ENCODE measurements around the gene MAP2K6.

The MAP2K6 gene

DNA sequence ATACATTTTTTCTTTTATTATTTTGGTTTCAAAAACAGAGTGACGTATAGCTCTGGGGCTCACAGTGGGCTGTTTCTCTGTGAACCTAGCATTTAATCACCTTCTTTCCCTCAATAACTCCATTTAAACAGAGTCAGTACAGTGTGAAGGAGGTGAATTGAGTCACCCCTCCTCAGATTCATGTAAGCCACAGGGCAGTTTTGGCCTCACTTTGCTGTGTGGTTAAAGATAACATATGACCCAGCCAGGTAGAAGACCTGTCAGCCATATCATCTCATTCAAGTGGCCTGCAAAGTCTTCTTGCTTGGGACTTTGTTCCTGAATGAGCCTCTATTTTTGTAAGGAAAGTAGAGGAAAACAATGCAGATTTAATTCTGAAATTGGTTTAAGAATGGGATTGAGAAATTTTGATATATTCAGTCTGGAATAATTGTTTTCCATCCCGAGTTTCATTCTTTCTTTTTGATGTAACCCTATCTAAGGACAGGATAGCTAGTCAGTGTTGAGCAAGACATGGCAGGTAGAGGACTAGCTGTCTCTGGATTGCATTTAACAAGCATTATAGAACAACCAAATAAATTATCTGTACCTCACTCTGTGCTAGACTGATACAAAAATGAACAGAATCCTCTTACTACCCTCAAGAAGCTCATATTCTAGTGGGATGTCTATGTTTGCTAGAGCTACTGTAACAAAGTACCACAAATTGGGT lies 13.1 kb downstream of the MAP2K6 start:
- DNase-seq = no peak

DNA sequence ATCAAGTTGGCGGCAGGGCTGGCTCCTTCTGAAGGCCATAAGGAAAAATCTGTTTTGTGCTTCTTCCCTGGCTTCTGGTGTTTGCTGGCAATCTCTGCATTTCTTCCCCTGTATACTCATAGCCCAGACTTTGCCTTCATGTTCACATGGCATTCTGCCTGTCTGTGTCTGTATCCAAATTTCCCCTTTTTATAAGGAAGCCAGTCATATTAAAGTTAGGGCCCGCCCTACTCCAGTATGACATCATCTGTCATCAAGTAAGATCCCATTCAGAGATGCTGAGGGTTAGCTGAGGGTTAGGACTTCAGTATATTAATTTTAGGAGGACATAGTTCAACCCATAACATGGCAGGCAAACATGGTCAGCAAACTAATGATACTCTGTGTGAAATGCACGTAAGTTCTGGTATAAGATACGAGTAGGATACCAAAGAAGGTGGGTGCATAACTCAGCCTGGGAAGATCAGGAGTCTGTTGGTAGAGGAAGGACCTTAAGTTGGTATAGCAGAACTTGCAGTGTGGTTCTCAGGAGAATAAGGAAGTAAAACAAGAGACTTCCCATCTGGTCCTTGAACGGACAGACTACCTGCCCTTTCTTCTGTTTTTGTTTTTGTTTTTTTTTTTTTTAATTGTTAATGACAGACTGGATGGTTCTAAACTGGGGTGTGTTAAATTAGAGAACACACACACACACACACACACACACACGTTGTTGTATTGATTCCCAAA lies 13.9 kb downstream of the MAP2K6 start:
- DNase-seq = no peak

DNA sequence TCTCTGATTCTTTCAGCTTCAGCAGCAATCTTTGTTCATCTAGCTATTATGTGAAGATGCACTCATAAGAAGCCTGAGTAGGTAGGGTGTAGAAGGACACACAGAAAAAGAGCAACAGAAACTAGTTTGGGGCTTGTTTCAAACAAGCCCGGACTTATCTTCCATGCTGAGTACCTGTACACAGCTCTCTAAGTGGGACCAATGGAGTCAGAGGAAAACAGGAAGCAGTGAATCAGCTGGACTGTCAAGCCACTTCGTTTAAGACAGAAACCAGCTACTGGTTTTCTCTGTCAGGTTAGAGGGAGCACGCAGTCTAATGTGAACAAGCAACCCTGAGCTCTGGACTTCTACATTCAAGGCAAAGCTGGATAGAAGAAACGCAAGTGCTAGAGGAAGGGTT lies 16.0 kb downstream of the MAP2K6 start:
- DNase-seq = no peak

DNA sequence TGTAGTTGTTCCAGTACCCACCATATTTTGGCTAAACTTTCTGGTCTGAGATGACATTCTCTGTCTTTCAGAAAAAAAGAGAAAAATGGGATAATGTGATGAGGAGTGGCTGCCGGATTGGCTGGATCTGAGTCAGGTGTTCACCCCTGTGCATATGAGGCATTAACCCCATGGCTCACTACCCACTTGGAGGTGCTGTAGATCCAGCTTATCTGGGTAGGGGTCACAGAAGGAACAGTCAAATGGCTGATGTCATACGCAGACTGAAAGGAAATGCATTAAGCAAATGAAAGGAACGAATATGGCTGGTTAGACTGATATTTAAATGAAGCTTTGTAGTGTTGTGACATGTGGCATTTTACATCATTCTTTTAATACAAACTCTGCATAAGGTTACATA lies 17.3 kb downstream of the MAP2K6 start:
- no peak for DNase-seq

DNA sequence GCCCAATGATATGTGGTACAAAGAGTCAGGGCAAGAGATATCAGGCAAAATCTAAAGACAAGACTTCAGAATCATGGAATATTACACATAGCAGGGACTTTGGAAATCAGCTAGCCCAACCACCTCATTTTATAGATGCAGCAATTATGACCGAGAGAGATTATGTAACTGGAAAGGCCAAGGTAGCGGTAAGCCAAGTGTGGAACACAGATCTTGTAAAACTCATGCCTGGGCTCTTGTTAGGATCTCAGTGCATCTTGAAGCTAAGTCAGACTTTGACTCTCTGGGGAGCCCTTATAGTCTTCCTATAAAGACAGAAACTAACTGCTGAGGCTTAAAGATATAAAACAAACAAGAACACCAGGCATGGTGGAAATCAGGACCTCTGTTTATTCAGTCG lies 18.6 kb downstream of the MAP2K6 start:
- DNase-seq = no peak

DNA sequence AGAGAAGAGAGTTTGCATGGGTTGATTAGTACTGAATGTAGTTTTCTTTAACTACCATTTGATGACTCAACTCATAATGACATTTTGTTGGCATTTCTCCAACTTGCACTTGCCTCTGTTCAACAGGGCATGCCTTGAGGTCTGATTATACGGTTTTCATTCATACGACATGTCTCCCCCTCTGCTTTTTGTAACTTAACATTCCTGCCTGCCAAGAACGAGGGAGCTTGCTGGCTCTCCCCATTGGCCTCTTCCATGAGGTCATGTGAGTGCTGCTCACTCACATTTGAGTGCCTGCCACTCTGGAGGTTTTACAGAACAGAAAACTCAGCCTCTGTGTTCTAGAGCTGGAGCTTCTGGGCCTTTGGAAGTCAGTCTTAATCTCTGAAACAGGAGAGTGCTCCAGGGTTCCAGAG lies 19.7 kb downstream of the MAP2K6 start:
- DNase-seq = no peak

DNA sequence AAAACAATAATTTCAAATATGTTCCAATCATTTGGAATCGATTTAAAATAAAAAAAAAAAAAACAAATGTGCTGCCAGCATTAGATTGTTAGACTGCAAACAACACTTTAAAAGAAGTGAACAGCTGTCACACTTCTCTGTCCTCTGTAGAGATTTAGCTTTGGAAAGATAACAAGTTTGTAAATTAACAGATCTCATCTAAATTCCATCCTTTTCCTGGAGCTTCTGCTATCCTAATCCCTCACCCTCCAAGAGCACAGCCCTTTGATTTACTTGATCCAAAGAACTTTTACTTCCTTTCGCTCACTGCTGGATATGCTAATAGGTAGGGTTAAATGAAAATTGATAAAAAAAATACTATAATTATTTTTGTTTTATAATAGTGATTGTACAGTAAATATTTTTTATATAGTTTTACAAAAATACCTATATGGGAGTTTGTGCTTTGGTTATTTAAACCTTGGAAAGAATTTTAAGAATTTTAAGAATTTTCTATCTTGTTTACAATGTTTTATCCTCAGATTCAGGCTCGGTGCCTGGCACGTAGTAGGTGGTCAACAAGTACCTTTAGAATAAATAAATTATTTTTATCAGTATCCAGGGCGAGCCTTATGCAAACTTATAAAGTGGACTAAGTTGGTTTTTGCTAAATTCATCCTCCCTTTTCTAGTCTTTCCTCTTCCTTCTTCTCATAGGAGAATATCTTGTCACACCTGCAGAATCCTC lies 21.6 kb downstream of the MAP2K6 start:
- no peak for DNase-seq

DNA sequence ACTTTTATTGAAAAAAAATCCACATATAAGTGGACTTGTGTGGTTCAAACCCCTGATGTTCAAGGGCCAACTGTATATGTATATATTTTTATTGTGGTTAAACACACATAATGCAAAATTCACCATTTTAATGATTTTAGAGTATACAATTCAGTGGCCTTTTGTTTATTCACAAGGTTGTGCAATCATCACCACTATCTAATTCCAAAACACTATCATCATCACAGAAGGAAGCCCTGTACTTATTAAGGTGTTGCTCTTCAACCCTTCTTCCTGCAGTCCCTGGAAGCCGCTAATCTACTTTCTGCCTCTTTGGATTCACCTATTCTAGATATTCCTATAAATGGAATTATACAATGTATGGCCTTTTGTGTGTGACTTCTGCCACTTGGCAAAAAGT lies 23.0 kb downstream of the MAP2K6 start:
- DNase-seq = no peak

DNA sequence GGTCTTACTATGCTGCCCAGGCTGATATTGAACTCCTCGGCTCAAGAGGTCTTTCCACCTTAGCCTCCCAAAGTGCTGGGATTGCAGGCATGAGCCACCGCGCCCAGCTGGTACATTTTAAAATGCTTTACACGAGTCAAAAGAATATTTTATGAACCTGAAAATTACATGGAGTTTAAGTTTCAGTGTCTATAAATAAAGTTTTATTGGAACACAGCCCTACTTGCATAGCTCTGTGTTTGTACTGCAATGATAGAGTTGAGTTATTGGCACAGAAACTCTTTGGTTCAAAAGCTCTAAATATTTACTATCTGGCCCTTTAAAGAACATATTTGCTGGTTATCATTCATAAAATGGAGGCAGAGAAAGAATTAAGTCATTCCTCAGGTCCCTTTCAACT lies 24.3 kb downstream of the MAP2K6 start:
- DNase-seq = no peak

DNA sequence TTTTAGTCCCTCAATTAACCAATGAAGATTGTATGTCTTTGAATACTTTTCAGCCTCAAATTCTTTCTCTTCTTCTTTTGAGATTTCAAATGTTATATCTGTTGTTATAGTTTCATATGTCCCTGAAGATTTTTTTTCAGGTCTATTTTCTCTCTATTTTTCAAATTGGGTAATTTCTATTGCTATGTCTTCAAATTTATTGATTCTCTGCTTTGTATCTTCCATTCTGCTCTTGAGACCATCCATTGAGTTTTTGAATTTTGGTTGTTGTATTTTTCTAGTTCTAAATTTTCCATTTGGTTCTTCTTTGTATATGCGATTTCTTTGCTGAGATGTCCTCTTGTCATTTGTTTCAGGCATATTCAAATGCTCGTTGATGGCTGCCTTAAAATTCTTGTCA lies 26.7 kb downstream of the MAP2K6 start:
- DNase-seq = no peak

DNA sequence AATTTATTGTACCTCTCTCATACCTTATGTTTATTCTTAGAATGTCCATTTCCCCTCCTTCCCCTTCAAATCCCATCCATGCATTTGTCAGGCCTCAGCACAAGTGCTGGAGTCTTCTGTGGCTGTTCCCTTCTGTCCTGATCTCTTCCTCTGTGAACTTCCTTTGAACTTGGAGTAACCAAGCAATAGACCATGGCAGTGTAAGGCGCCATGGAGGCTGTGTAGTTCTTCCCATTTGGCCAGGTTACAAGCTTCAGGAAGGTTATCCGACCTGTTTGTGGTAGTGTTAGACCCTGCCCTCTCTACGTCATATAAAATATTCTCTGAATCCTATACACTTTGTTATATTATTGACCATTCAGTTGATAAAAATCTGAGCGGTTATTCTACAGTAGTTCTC lies 28.6 kb downstream of the MAP2K6 start:
- DNase-seq = no peak

DNA sequence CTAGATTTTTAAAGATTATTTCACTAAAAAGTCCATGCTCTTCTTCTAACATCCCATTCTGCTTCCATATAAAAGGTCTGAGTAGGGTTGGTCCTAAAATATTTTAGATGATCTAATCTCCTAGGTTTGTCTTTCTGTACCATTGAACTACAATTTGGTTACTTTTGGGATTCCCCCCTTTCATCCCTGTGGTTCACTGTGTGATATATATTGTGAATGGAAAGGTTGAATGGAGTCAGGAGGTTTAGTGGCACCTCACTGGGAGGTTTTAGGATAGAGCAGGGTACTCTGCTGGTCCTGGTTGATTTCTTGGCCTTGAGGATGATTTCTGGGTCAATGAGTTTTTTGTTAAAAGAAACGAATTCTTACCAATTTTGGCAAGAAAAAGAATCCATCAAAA lies 29.5 kb downstream of the MAP2K6 start:
- DNase-seq = no peak

DNA sequence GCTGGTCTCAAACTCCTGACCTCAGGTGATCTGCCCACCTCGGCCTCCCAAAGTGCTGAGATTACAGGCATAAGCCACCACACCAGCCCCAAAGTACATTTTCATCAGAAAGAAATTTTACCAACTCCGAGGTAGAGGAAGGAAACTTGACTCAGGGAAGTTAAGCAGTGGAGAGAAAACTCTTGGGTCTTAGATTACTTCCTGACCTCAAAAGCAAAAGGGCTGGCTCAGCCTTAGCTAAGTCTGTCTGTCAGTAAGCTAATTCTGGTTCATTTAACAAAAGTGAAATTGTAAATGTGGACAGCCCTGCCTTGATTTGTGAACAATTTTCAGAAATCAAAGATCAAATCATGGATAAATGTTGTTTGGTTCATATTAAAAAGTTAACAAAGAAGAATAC lies 30.6 kb downstream of the MAP2K6 start:
- no peak for DNase-seq

DNA sequence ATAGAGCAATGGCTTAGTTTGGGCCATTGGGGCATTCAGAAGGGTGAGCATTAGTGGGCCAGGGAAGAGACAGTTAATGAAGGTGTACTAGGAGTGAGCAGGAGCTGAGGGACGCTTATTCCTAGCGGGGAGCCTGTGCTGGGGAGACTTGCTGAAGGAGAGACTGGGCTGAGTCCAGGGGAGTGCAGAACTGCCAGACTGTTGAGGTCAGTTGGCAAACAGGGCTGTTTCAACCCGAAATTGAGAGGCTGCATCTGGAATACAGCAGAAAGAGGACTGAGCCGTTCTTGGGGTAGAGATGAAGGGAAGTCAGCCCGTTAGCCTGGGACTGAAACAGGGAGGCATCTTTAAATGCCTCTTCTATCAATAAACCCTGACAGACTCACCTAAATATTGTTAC lies 33.2 kb downstream of the MAP2K6 start:
- DNase-seq = no peak

DNA sequence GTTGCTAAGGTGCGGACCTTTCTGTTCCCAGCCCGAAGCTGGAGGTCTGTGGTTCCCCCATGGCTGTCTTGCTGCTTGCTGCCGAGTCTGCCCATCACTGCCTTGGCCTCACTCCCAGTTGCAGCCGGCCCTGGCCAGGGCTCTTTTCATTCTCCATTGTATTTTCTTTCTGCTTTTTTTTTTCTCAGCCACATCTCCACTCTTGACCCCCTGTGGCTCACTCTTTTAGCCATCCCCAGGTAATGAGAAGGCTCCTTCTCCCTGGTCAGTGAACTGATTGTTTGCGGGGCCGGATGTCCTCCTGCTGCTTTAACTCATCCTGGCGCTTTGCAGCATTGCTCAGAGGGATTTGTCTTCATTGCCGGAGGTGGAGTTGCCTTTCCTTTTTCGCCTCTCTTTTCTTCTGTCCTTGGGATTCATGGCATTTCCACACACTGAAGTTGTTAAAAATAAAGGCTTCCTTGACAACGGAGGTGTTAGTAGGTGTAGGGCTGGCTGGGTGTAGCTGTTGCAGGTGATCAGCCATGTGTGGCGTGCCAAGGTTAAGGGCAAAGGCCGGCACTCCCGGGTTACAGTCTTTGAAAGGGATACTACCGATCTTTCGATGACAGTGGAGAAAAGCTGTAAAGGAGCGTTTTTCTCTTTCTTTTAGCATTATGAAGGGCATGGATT lies 34.1 kb downstream of the MAP2K6 start:
- DNase-seq = no peak

DNA sequence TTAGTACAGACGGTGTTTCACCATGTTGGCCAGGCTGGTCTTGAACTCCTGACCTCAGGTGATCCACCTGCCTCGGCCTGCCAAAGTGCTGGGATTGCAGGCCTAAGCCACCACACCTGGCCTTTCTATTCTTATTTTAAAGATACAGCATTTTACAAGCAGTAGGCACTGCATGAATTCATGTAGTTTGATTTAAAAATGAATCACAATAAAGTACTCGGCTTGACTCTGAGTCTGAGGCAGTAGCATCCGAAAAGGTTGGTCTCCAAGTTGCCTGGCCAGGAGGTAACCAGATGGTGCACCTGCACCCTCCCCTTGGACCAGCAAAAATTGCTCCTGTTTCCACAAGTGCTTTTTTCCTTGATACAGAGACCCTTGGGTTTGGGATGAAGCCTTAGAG lies 35.6 kb downstream of the MAP2K6 start:
- DNase-seq = no peak

DNA sequence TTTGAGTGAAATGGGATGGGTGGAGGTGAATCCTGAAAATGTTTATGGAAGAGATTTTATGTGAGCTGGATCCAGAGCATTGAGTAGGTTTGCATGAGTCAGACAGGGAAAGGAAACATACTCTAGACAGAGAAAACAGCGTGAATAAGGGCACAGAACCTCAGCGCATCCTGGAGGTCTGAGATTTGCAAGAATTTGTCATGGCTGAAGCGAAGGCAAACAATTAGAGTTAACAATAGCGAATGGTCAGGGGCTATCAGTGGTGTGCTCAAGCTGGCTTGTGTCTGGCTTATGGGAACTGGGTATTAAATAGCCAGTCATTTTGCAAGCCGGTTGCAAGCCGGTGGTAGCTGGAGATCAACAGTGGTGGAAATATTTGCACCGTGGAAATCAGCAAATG lies 36.4 kb downstream of the MAP2K6 start:
- DNase-seq = no peak

DNA sequence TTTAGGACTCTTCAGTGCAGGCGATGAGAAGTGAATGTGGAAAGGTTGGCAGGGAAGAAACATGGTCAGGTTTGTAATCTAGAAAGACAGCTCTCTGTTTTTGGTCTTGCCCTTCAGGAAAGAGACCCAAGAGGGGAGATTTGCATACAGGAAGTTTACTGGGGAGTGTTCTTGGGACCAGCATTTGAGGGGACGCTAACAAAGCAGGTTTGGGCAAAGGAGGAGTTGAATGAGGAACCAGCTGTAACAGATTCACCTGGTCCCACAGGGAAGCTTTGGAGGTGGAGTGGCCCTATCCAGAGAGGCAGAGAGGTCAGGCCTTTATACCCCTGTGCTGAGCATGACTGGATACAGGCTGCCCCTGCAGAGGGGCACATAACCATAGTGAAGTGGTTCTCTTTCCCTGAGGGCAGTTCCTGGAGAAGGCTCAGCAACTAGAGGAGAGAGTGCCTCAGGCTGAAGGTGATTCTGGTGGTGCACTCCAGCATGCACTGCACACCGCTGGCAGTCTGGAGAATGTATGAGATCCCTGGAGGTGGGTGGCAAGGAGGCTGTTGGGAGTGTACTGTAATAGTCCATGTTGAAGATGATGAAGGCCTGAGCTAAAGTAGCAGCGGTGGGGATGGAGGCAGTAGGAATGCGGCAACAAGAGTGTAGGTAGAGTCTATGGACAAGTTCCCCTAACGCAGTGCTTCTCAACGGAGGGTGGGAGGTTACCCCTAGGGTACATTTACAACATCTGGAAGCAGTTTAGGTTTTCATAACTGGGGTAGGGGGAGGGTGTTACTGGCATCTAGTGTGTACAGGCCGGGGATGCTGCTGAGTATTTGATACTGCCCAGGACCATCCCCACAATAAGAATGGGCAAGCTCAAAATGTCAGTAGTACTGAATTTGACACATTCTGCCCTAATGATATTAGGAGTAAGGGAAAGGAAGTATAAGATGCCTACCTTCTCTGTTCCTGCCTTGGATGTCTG lies 37.2 kb downstream of the MAP2K6 start:
- DNase-seq = no peak

DNA sequence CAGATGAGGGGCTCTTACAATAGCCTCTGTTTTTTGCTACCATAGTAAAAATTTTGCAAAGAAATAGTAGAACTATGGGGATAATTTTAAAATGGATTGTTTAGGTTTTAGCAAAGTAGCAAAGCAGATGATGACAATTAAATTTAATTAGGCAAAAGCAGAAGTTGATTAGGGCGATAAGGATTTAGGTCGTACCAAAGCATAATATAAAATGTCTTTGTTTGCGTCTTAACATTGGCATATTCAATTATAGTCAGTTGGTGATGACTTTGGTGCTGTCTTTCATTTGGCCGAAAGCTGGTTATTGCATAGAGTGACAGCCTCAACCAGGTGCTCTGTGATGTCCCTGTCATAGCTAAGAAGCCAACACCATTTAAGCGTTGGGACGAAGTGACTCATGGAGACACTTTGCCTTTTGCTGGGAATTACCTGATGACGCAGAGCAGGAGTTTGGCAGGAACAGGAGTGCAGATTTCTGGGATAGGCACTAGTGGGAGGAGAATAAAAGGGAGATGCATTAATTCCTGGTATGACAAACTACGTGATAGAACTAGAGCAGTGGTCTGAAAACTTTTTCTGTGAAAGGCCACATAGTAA lies 38.3 kb downstream of the MAP2K6 start:
- DNase-seq = no peak

DNA sequence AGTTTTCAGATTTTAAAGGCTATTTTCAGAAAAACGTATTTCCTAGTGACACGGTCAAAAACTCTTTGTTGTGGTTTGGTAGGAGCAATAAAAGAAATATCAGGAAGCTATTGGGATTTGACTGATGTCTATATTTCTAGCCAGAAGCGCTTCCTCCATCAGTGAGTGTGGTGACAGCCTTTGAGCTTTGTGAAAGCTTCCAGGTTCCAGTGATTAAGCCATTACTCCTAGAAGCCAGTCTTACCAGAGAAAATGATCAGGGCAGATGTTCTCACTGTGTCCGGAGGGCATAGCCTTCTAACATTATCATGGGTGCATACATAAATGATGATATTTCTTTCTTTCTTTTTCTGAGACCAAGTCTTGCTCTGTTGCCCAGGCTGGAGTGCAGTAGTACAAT lies 39.6 kb downstream of the MAP2K6 start:
- DNase-seq = no peak

DNA sequence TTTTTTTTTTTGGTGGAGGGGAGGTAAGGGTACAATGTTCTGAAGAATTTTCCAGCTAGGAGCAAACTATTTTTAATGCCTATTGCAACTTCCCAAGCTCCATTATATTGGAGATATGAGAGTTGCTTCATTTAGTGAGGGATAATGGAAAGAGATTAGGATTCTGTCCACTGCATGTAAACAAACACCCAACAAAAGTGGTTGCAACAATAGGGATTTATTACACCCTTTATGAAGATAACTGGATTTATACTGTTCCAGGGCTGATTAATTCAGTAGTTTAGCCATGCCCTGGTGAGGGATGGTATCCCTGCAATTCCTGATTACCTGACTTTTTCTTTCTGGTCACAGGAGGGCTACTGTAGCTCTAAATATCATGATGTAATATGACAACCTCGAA lies 40.5 kb downstream of the MAP2K6 start:
- no peak for DNase-seq

DNA sequence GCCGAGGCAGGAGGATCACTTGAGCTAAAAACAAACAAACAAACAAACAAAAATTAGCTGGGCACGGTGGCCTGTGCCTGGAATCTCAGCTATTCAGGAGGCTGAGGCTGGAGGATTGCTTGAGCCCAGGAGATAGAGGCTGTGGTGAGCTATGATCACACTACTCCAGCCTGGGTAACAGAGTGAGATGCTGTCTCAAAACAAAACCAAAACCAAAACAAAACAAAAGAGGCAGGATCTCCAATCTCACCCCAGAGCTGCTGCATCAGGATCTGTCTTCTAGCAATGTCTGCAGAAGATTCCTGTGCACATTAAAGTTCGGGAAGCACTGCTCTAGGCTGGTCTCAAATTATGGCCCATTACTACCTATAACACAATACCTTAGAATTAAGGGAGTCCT lies 43.1 kb downstream of the MAP2K6 start:
- no peak for DNase-seq

All from activated CD4-positive, alpha-beta T cell treated with anti-CD3 and anti-CD28 coated beads, Interleukin-2, amount 50 U/mL, for 4 hours (primary cell).